Activated naive CD4-positive, alpha-beta T cell (primary cell): ENCODE data around the gene KANK2.

Experiments used
- DNase-seq, 4 experiments: peaks; one replicate each; lab custom pipeline; 2025; lab: John Stamatoyannopoulos, UW

Gene KANK2

DNA sequence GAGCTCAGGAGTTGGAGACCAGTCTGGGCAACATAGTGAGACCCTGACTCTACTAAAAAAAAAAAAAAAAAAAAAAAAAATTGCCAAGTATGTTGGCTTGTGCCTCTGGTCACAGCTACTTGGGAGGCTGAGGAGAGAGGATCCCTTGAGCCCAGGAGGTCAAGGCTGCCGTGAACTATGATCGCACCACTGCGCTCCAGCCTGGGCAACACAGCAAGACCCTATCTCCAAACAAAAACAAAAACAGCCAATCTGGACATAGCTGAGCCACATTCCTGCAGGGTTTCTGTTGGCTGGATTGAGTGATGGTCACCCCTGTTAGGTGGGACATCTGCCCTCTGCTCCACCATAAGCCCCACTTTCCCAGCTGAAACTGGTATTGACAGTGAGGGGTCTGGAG is 28.5 kb upstream of the KANK2 start:
- no peak for DNase-seq

GRCh38 chr19:11225172-11225571 is 27.8 kb upstream of the KANK2 start:
- no peak for DNase-seq

DNA sequence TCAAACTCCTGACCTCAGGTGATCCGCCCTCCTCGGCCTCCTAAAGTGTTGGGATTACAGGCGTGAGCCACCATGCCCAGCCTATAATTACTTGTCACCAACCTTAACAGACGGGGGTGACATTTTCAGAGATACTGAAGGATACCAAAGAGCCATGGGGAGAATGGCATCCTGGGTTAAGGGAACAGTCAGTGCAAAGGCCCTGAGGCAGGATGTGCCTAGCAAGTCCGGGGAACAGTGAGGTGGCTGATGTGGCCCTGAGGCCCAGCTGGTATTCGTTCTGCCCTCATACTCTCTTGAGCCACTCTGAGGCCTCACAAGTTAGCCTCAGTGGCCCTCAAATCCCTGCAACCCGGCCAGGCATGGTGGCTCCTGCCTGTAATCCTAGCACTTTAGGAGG is 27.1 kb upstream of the KANK2 start:
- DNase-seq = no peak

DNA sequence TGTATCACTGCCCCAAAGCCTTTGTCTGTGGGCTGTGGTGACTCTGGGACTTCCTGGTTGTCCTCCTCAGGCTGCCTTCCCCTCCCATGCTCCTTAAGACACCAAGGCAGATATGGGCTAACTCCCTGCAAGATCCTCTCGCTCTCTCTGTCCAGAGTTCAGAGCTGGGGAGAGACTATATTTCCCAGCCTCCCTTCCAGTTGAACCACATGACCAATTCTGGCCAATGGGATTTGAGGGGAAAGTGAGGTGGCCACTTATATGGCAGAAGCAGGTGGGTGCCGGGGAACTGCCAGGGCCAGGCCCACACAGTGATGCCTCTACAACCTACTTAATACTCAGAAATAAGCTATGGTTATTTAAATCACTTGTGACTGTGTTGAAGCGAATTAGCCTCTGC is 25.9 kb upstream of the KANK2 start:
- DNase-seq = no peak

- DNase-seq = no peak
Measured at GRCh38 chr19:11221082-11221598, 23.8 kb upstream of the KANK2 start.

- DNase-seq = no peak
Measured at GRCh38 chr19:11214387-11214786, 17.0 kb upstream of the KANK2 start.

DNA sequence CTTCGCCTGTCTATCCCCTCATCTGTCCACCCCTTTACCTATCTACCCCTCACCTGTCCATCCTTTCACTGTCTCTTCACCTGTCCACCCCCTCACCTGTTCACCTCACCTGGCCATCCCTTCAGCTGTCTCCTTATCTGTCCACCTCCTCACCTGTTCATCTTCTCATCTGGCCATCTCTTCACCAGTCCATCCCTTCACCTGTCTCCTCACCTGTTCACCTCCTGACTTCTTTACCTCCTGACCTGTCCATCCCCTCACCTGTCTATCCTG is 13.2 kb upstream of the KANK2 start:
- DNase-seq = no peak

GRCh38 chr19:11209839-11210655 is 12.7 kb upstream of the KANK2 start:
- DNase-seq = no peak

DNA sequence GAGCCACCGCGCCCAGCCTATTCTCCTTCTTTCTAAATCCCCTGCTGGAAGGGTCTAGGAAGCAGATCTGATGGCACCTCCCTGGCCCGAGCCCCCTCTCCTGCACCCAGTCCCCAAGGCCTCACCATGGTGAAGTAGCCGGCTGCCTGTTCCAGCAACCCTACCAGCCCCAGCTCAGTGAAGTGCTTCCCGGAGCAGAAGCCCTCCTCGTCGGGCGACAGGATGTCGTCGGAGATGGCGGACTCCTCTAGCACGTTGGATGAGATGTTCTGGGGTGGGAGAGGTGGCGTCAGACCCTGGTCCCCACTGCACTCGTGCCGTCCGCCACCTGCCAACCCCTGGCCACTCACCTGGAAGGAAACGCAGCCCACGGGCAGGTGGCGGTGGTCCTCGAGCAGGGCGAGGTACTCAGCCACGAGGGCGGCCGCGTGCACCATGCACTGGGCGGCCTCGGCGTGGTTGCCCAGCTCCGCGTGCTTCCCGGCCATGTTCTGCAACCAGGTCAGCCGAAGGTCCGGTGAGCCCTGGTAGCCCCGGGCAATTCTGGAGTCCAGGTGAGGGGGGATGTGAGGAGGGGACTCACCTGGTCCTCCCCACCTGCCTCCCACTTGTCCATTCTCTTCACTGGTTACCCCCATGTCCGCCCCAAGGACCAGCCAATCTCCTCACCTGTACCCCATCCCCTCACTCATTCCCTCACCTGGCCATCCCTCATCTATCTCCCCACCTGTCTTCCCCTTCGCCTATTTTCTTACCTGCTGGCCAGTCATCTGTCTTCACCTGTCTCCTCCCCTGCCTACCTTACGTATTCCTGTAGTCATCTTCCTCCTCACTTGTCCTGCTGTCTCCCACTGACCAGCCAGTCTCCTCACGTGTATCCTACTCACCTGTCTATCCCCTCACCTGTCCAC is 11.5 kb upstream of the KANK2 start:
- DNase-seq = no peak

DNA sequence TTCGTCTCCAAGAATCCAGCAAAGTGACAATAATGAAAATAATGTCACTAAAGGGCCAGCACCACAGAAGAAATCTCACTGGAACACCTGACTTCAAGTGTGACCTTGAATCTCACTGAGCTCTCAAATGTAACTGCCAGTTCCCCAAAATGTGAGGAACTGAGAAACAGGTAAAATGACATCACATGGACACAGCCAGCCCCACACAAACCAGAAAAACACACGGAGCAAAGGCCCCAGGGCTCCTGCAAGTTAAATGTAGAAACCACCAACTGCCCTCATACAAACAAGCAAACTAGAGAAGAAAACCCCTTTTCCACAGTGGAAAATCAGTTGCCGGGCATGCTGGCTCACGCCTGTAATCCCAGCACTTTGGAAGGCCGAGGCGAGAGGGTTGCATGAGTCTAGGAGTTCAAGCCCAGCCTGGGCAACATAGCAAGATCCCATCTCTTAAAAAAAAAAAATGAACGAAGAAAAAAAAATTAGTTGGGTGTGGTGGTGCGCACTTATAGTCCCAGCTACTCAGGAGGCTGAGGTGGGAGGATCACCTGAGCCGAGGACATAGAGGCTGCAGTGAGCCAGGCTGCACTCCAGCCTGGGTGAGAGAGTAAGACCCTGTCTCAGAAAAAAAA is 8.7 kb upstream of the KANK2 start:
- DNase-seq = no peak

GRCh38 chr19:11204943-11205349 is 7.6 kb upstream of the KANK2 start:
- no peak for DNase-seq

DNA sequence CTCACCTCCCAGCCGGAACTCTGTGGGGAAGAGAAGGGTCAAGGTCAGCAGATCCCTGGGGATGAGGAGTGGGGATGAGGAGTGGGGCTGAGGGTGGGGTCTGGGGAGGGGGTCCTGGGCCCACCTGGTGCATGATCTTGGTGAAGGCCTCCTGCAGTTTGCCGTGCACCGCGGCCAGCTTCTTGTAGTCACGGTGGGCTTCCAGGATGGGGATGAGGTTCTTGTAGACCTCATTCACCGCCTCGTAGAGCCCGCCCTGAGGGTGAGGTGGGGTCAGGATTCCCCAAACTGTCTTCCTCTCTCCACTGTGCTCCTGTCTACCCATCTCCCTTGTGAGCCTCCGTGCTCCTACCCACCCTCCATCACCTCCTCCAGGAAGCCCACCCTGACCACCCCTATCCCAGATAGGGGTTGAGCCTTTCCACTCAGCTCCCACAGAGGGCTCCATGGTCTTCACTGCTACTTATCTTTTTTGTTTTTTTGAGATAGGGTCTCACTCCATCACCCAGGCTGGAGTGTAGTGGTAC is 6.8 kb upstream of the KANK2 start:
- no peak for DNase-seq

- DNase-seq = peak in 1 of 4 experiments; percentile 21
Measured at GRCh38 chr19:11203194-11204075, 6.1 kb upstream of the KANK2 start.

- DNase-seq = no peak
Measured at GRCh38 chr19:11202488-11203193, 5.3 kb upstream of the KANK2 start.

DNA sequence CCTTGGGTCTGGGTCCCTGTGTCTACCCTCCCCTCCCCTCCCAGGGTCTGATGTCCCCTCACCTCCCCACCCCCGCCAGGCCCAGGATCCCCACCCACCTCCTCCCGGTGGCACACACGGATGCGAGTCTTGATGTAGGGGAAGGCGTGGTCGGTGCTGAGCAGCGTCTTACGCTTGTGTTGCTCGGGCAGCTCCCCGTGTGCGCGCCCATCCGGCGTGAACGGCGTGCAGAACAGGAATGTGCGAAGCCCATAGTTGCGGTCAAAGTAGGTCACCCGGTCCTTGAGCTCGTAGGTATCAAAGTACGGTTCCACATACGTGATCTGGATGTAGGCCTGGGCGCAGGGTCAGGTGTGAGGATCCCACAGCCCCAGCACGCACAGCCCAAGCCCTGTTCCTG is 4.4 kb upstream of the KANK2 start:
- no peak for DNase-seq

- no peak for DNase-seq
Measured at GRCh38 chr19:11200931-11201330, 3.6 kb upstream of the KANK2 start.

DNA sequence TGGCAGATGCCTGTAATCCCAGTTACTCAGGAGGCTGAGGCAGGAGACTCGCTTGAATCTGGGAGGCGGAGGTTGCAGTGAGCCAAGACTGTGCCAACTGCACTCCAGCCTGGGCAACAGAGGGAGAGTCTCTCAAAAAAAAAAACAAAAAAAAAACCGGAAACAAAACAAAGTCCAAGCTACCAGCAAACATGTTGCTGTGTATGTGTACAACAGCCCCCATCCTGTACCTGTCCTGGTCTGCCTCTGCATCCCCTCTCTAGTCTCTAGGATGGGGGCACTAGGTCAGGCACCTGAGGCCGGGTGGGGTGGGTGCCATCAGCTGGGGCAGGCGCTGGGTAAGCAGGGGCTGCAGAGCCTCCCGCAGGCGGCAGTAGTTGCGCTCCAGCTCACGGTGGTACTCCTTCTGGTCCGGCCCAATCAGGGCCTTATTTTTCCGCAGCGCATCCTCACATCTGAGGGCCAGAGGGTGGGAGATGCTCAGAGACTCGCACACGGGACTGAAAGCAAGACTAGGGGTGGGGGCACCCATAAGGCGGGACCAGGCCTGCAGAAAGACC is 2.8 kb upstream of the KANK2 start:
- no peak for DNase-seq

DNA sequence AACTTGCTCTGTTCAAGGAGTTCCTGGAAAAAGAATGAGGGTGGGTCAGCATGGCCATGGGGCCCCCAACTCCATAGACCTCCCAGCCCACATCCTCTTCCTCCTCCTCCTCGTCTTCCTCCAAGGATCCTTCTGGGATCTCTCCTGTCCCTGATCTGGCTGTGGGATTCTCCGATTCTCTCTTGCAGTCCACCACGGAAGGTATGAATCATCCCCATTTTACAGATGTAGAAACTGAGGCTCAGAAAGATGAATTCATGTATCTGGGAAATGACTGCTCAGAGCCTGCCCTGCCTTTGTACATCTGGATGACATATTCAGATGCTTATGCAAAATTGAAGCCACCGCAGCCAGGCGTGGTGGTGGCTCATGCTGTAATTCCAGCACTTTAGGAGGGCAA is 2.2 kb upstream of the KANK2 start:
- no peak for DNase-seq

GRCh38 chr19:11198769-11199424 is 1.6 kb upstream of the KANK2 start:
- no peak for DNase-seq

DNA sequence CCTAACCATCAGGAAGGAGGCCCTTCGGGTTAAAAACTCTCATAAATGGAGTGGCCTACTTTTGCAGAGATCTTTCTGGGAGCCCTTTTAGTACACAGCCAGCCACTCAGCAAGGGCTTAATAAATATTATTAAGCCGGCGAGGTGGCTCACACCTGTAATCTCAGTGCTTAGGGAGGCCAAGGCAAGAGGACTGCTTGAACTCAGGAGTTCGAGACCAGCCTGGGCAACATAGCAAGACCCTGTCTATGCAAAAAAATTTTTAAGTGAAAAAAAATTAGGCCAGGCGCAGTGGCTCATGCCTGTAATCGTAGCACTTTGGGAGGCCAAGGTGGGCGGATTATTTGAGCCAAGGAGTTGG is 810 bp upstream of the KANK2 start:
- no peak for DNase-seq
